ENCODE data around the gene ILF3.

DNA sequence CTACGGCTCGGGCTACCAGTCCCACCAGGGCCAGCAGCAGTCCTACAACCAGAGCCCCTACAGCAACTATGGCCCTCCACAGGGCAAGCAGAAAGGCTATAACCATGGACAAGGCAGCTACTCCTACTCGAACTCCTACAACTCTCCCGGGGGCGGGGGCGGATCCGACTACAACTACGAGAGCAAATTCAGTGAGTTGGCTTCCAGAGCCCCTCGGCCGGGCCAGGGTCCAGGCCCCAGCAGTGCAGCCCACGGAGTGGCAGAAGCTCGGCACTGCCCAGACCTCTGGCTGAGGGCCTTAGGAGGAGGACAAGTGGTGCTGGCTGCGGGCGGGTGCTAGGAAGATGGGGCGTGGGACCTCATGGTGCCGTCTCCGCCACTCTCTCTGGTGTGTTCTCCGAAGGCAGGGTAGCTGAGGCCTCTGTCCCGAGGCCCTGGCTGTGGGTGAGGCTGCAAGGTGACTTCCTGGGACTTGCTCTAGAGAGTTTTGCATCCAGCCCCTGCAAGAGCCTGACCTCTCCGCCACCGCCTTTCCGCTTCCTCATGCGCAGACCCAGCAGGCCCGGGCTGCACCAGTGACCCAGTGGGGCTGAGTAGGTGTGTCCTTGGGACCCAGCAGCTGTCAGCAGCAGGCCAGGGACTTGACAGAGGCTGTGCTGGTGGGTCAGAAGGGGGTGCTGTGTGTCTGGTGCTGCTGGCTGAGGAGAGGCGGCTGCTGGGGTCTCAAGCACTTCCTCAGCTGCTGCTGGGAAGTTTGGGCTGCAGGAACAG is 33.6 kb downstream of the ILF3 start:
- TF ChIP-seq, protein P1, sequence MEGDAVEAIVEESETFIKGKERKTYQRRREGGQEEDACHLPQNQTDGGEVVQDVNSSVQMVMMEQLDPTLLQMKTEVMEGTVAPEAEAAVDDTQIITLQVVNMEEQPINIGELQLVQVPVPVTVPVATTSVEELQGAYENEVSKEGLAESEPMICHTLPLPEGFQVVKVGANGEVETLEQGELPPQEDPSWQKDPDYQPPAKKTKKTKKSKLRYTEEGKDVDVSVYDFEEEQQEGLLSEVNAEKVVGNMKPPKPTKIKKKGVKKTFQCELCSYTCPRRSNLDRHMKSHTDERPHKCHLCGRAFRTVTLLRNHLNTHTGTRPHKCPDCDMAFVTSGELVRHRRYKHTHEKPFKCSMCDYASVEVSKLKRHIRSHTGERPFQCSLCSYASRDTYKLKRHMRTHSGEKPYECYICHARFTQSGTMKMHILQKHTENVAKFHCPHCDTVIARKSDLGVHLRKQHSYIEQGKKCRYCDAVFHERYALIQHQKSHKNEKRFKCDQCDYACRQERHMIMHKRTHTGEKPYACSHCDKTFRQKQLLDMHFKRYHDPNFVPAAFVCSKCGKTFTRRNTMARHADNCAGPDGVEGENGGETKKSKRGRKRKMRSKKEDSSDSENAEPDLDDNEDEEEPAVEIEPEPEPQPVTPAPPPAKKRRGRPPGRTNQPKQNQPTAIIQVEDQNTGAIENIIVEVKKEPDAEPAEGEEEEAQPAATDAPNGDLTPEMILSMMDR (IDR thresholded peaks at IDR 0.05; ENCODE audit: low read depth, low read length, poor library complexity, severe bottlenecking): no peak
- TF ChIP-seq EZH2phosphoT487 (IDR thresholded peaks at IDR 0.05; ENCODE audit: borderline replicate concordance, low read length): no peak
